NK-92 treated with Interleukin-12 subunit alpha and Interleukin-12 subunit beta, amount 100 ng/mL, for 24 hours (cell line): ENCODE data around the gene ZNF239.
"Not testable (repeated sequence)": the region's sequence is repeated elsewhere in the genome, so short reads cannot be mapped to it uniquely, and the experiment has no call there.

ENCODE experiments used
- DNase-seq: peaks from one replicate; lab custom pipeline; 2025; lab: John Stamatoyannopoulos, UW

ZNF239 gene

DNA sequence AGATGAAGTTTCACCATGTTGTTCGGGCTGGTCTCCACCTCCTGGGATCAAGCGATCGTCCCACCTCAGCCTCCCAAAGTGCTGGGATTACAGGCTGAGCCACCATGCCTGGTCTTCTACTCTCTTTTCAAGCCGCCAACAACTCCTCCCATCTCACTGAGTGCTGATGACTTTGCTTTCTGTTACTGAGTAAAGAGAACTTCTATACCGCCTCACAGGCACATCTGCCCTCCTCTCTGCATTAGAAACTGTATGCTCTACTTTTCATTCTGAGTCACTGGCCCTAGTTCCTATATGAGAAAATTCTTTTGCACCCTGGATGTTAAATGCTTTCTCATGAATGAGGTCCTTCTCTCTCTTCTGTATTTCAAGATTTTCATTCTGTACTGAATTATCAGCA, 2.2 kb upstream of the ZNF239 start:
- DNase-seq: no peak

GRCh38 chr10:43576062-43576461, 1.6 kb upstream of the ZNF239 start:
- no peak for DNase-seq

- no peak for DNase-seq
These were observed 490 bp upstream of the ZNF239 start for GRCh38 chr10:43574906-43575305.

DNA sequence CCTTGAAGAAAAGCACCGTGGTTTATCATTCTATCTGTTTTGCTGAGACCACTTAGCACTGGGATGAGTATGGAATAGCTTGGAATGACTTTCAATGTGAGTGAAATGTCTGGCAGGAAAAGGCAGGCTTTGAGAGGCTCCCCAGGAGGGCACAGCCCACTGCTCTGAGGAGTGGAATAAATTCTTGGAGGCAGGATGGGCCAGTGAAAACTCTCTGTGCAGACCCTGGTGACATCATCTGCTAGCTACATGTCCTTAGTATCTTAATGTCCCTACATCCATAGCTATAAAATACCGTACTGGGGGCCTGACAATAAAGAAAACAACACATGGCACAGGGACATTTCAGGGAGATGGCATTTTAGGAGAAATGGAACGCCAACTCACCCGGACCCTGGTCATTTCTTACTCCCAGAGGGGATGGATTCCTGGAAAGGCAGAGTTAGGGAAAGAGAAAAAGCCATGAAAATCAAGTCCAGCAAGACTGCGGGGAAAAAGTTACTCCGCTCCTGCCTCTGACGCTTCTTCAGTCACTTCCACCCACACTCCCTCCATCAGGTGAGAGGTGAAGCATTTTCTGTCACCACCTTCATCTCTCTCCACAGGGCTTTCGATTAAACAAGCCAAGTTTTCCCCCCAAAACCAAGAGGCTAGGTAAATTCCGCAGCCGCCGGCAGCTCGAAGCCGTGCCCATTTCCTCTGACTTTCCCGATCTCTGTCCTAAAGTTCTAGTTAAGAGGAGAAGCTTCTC, 991 bp downstream of the ZNF239 start:
- no peak for DNase-seq

DNA sequence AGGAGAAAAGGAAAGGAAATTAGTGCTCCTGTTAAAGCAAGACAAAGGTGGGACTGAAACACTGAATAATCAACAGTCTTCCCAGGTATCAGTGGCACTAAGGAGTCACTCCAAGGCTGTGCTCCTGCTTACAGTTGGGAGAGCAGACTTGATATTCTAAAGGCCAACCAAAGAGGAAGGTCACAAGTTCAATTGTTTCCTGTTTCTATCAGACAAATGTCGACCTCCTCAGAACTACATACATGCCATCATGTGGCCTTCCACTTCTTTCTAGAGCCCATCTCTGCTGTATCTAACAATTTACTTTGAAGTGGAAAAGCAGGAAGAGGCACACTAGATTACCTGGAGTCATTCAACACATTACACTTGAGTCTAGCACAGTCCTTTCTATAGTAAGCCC, 3.4 kb downstream of the ZNF239 start:
- no peak for DNase-seq

- no peak for DNase-seq
These were observed 4.7 kb downstream of the ZNF239 start for GRCh38 chr10:43569681-43570080.

DNA sequence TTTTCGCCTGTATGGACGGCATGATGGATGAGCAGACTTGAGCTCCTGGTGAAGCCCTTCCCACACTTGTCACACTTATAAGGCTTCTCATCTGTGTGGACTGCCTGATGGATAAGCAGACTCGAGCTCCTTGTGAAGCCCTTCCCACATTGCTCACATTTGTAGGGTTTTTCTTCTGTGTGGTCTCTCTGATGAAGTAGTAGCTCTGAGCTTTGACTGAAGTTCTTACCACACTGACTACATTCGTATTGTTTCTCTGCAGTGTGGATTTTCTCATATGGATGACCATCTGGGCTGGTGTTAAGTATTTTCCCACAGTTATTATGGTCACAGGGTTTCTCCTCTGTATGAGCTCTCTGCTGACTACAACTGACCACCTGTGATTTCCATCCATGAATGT, 17.2 kb downstream of the ZNF239 start:
- DNase-seq: no peak

GRCh38 chr10:43543746-43544145, 30.7 kb downstream of the ZNF239 start:
- DNase-seq: not testable (repeated sequence)

DNA sequence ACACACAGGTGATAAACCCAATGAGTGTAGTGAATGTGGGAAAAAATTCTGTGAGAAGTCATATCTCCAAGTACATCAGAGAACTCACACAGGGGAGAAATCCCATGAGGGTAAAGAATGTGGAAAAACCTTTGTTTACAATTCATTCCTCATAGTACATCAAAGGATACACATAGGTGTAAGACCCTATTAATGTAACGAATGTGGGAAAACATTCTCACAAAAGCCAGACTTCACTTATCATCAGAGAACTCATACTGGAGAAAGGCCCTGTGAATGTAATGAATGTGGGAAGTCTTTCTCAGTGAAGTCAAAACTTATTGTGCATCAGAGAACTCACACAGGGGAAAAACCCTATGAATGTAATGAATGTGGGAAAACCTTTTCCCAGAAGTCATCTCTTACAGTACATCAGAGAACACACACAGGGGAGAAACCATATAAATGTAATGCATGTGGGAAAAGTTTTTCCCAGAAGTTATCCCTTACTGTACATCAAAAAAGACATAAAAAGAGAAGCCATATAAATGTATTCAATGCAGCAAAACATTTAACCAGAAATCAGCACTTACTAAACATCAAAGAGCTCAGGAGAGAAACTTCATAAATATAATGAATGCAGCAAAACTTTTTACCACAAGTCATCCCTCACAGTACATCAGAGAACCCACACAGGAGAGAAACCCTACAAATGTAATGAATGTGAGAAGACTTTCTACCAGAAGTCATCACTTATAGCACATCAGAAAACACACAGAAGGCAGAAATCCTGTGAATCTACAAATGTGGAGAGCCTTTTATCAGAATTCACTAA, 49.8 kb downstream of the ZNF239 start:
- DNase-seq: no peak
